A673 (cell line): ENCODE results near the gene DLX2.
A peak's percentile ranks its signal among the peaks of the same experiment; 100 is the strongest.

Experiments used
- EZH2 ChIP-seq: fragments of 200-600 bp; sonication (generic); IDR thresholded peaks from 2 replicates; pipeline ENCODE4 v1.6.1; 2017; ENCODE audit warnings: borderline replicate concordance, low read depth, mild to moderate bottlenecking, mixed read lengths, antibody characterized with exemption, low read length; ENCODE audit not compliant: poor library complexity, severe bottlenecking
- TF ChIP-seq, protein P1 (sequence below): fragments of 300-800, 200-600 bp; sonication (generic); conservative IDR thresholded peaks from 2 replicates; pipeline ENCODE4 v1.5.1; 2017; ENCODE audit warnings: low read depth, mild to moderate bottlenecking, antibody characterized with exemption, low read length, moderate library complexity, mixed read lengths

DNA sequence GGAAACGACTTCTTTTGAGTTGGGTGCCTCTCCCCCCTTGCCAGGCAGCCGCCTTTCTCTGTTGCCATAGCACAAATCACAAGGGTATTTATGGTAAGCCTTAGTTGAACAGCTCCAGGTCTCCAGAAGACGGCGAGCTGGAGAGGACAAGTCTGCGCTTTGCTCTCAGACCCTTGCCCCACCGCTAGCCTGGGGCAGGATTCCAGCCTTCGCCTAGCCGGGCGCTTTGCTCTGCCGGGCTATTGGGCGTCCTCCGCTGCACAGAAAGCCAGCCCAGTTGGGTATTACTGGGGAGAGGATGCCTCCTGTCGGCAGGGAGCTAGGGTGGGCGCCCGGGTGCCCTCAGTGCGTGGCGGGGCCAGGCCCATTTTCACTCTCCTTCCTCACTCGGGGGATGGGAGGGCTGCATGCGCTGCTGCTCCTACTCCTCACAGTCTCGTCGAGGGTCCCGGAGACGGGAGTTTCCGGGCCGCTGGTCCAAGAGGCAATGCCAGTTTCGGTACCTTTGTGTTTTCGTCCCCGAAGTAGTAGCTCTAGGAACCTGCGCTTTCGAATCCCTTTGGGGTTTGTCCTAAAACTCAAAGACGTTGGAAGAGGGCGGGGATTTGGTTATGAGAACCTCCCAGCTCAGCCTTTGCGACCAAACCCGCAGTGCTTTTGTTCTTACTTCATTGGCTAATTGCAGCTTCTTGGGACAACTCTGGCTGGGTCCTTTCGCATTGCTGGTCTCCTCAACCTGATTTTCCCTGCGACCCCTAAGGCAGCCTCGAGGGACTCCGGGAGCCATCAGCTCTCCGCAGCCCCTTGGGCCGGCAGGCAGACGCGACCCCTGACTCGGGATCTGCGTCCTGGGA lies 3.6 kb upstream of the DLX2 start:
- no peak for TF ChIP-seq EZH2
- TF ChIP-seq, protein P1, sequence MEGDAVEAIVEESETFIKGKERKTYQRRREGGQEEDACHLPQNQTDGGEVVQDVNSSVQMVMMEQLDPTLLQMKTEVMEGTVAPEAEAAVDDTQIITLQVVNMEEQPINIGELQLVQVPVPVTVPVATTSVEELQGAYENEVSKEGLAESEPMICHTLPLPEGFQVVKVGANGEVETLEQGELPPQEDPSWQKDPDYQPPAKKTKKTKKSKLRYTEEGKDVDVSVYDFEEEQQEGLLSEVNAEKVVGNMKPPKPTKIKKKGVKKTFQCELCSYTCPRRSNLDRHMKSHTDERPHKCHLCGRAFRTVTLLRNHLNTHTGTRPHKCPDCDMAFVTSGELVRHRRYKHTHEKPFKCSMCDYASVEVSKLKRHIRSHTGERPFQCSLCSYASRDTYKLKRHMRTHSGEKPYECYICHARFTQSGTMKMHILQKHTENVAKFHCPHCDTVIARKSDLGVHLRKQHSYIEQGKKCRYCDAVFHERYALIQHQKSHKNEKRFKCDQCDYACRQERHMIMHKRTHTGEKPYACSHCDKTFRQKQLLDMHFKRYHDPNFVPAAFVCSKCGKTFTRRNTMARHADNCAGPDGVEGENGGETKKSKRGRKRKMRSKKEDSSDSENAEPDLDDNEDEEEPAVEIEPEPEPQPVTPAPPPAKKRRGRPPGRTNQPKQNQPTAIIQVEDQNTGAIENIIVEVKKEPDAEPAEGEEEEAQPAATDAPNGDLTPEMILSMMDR: peak; percentile 85
